OCI-M2 (cell line): ENCODE data around the gene POLR3H.

Source experiments
- DNase-seq: peaks from one replicate; lab custom pipeline; 2025; ENCODE audit not compliant: unreplicated experiment; lab: John Stamatoyannopoulos, UW

POLR3H gene

GRCh38 chr22:41522813-41523212 lies 21.5 kb downstream of the POLR3H start:
- no peak for DNase-seq

GRCh38 chr22:41521126-41521525 lies 23.1 kb downstream of the POLR3H start:
- DNase-seq, result no peak

- no peak for DNase-seq
Measured at GRCh38 chr22:41518048-41518347, 26.3 kb downstream of the POLR3H start.

GRCh38 chr22:41517172-41518047 lies 26.9 kb downstream of the POLR3H start:
- no peak for DNase-seq

GRCh38 chr22:41516462-41516861 lies 27.8 kb downstream of the POLR3H start:
- no peak for DNase-seq

GRCh38 chr22:41513391-41513790 lies 30.9 kb downstream of the POLR3H start:
- DNase-seq, result no peak

GRCh38 chr22:41512421-41513194 lies 31.7 kb downstream of the POLR3H start:
- DNase-seq, result no peak

- no peak for DNase-seq
Measured at GRCh38 chr22:41511521-41511968, 32.7 kb downstream of the POLR3H start.

GRCh38 chr22:41508770-41509170 lies 35.5 kb downstream of the POLR3H start:
- no peak for DNase-seq

- DNase-seq, result no peak
Measured at GRCh38 chr22:41507330-41508063, 36.8 kb downstream of the POLR3H start.

GRCh38 chr22:41505511-41506220 lies 38.6 kb downstream of the POLR3H start:
- peak; percentile 23 for DNase-seq

- DNase-seq, result no peak
Measured at GRCh38 chr22:41504816-41505215, 39.5 kb downstream of the POLR3H start.

GRCh38 chr22:41504397-41504796 lies 39.9 kb downstream of the POLR3H start:
- no peak for DNase-seq

GRCh38 chr22:41501209-41501608 lies 43.1 kb downstream of the POLR3H start:
- no peak for DNase-seq

- DNase-seq, result no peak
Measured at GRCh38 chr22:41500303-41500702, 44.0 kb downstream of the POLR3H start.

- no peak for DNase-seq
Measured at GRCh38 chr22:41499624-41500280, 44.5 kb downstream of the POLR3H start.

GRCh38 chr22:41498303-41498835 lies 45.9 kb downstream of the POLR3H start:
- no peak for DNase-seq

- no peak for DNase-seq
Measured at GRCh38 chr22:41491374-41492100, 52.7 kb downstream of the POLR3H start.

- DNase-seq, result no peak
Measured at GRCh38 chr22:41488596-41489385, 55.5 kb downstream of the POLR3H start.
